Islet precursor cell (in vitro differentiated cells): ENCODE results near the gene MEGF11.
A peak's percentile ranks its signal among the peaks of the same experiment; 100 is the strongest.

Experiments used
- DNase-seq: peaks from one replicate; pipeline ENCODE4 v3.0.0-alpha.2; 2018

MEGF11 gene

DNA sequence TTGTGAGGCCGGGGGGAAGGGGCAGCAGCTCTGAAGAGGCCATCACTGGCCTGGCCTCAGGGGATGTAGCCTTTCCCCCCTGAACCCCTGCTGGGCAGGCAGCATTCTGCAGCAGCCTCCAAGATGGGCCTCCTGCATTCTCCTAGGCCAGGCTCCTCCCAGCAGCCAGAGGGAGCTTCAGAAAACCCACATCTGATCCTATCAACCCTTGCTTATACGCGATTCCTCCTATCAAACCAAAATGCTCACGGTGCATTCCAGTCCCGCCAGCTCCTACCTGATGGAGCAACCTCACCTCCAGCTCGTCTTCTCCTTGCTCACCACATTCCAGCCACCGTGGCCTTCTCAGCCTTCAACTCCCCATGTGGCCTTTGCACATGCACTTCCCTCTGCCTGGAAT, 85.7 kb downstream of the MEGF11 start:
- no peak for DNase-seq

DNA sequence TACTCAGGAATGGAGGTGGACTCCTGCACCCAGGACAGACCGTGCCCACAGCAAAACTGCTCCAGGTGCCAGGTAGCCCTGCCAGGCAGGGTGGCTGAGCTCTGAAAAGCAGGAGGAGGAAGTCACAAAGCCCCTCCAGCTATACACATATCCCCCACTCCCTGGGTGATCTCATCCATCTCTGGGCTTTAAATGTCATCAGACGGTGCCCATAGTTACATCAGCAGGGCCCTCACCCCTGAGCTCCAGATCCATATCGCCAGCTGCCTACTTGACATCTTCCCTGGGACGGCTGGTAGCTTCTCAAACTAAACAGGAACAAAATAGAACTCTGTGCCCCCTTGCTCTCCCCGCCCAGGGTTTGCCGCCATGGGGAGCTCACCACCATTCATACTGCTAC, 87.7 kb downstream of the MEGF11 start:
- DNase-seq, result no peak

- DNase-seq, result no peak
Observed at GRCh38 chr15:66164788-66165187, 88.8 kb downstream of the MEGF11 start.

GRCh38 chr15:66163553-66163952, 90.0 kb downstream of the MEGF11 start:
- no peak for DNase-seq

DNA sequence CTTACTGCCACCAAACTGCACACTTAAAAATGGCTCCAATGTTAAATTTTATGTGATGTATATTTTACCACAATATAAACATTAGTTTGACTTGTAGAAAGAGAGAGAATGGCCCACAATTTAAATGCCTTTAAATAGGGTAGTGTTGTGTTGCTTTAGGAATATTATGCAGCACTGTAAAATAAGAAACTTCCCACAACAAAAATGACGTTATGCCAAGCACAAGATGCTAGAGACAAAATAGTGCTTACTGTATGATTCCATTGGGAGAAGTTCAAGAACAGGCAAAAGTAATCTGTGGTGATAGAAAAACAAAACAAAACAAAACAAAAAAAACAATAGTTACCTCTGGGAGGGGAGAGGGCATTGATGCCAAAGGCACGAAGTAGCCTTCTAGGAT, 91.3 kb downstream of the MEGF11 start:
- DNase-seq, result no peak

GRCh38 chr15:66161575-66162118, 91.9 kb downstream of the MEGF11 start:
- DNase-seq, result no peak

GRCh38 chr15:66161108-66161507, 92.4 kb downstream of the MEGF11 start:
- DNase-seq, result no peak

DNA sequence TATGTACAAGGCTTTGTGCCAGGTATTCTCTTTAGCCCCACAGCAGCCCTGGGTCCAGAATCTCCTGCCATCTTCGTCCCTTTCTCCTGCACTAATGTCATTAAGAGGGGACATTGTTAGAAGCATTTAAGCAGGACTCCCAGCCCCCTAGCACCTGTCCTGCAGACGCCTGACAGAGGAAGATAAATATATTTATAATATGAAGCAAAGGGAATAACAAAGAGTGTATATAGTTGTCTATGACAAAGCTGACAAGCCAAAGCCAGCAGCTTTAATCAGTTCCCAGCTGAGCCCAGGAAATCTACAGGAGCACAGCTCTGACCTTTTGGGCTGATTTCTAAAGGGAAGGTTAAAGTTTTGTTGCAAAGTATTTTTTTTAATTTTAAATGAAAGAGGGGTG, 96.0 kb downstream of the MEGF11 start:
- DNase-seq, result no peak

DNA sequence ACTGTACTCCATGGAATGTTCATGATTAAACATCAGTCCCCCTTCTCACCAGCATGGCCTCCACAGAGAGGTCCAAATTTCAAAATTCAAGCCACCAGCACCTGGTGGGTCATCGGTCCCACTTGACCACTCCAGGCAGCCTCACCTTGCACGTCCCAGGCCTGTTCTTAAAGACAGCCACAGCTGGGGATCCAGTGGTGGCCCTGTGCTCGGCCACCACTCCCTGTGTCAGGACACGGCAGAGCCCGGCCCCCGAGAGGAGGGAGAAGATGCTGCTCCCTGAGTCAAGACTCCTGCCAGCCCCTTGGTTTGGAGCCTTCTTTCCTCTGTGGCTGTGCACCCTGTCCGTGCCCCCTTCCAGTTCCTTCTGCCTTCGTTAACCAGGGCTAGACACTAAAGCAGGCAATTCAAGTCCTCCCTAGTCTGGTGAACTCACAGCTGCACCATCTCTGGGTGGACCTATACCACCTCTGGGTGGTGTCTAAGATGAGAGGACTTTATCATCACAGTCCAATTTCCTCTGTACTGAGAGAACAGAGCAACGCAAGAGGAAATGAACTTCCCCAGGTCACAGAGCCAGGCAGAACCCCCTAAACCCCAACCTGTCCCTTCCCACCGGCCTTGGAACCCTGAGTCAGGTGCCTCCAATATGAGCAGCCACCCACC, 97.1 kb downstream of the MEGF11 start:
- DNase-seq, result no peak

GRCh38 chr15:66155065-66155464, 98.5 kb downstream of the MEGF11 start:
- DNase-seq, result no peak

DNA sequence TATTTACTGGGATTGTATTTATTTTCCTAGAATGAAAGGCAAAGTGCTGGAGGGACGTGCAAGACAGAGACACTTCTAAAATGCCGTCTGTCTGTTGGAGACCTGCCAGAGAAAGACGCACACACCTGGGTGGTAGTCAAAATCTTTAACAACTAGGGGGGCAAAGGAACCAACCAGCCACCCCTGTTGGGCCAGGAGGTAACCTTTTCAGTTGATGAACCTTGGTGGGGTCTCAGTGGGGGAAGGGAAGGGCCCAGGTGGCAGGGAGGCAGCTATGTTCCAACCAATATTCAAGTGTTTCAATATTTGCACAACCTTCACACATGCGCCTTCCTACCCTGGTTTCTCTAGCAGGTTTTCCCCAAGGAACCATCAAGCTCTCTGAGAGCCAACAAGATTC, 99.0 kb downstream of the MEGF11 start:
- DNase-seq, result no peak

- no peak for DNase-seq
Observed at GRCh38 chr15:66153549-66154415, 99.8 kb downstream of the MEGF11 start.

DNA sequence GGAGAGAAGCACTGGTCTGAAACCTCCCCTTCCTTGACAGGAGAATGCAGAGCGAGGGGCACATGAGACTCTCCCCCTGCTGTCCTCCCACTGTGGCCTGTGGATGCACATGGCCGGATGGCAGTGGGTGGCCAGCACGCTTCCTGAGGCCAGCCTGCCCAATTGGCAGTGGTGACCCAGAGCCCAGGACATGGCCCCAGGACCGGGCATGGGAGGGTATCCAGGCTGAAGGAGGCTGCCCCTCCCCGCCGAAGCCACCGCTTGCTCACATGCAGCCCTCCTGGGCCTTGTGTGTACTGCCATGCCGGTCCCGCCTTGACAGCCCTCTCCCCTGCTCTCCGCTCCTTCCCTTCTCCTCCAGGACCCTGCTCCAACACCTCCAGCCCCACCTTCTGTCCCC, 100.9 kb downstream of the MEGF11 start:
- no peak for DNase-seq

- DNase-seq, result no peak
Observed at GRCh38 chr15:66151809-66152208, 101.7 kb downstream of the MEGF11 start.

GRCh38 chr15:66149871-66150270, 103.7 kb downstream of the MEGF11 start:
- no peak for DNase-seq

GRCh38 chr15:66148187-66148586, 105.4 kb downstream of the MEGF11 start:
- DNase-seq, result no peak

GRCh38 chr15:66147440-66147839, 106.1 kb downstream of the MEGF11 start:
- no peak for DNase-seq

DNA sequence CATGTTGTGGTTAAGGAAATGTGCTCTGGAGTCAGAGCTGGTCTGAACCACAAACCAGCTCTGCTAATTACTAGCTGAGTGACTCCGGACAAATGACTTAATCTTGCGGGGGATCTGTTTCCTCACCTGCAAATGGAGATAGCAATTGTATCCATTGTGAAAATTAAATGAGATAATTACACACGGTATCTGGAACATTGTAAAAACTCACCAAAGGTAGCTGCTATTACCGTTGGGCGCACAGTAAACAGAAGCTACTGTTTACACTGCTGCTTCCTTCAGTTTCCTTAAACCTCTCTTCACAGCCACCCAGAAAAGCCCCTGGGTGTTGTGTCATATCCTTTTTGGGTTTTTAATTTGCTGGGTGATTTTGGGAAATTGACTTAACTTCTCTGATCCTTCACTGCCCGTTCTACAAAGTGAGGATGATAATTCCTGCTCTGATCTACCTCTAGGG, 107.8 kb downstream of the MEGF11 start:
- DNase-seq, result peak; percentile 83

DNA sequence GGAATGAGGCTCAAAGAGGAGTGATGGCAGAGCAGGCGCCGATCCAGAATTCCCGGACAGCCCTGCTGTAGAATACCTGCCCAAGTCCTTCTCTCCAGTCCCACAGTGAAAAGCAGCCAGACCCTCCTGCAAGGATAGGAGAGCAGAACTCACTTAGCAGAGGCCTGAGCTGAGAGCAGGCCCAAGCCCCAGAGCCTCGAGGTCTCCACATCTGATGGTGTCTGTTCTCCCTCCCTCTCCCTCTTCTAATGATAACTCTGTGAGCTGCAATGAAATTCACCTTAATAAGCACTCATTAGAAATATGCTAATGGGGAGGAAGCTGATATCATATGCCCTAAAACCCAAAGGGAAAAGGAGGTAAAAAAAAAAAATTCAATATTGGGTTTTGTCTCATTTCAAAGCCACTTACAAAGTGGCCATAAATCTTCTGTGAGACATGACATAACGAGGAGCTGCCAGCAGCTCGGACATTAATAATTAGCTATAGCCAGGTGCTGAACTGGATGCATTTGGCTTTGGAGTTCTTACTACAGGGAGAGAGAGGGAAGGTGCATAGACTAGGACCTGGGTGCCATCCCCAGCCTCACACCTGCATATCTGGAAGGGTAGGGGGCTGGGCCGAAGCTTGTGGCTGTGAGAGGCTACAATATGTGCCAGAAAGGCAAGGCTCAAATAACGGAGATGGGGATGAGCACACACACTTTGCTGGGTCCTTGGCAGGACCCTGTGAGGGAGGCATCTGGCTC, 108.4 kb downstream of the MEGF11 start:
- DNase-seq, result no peak

DNA sequence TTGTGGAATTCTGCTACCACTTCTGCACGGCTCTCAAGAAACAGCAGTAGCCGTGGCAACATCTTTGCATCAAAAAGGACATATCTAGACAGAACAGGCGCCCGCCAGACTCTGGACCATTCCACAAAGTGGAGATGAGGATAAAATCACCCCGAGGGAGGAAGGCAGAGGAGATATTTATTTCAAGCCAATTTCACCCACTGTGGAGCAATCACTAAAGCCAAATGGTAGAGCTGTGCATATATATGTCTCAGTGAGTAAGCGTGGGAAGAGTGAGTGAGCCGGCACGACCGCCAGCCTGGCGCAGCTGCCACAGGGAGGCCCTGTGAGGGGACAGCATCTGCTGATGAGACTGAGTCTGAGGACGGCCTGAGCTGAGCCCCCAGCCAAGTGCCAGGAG, 111.3 kb downstream of the MEGF11 start:
- no peak for DNase-seq

GRCh38 chr15:66139591-66140207, 113.9 kb downstream of the MEGF11 start:
- no peak for DNase-seq

DNA sequence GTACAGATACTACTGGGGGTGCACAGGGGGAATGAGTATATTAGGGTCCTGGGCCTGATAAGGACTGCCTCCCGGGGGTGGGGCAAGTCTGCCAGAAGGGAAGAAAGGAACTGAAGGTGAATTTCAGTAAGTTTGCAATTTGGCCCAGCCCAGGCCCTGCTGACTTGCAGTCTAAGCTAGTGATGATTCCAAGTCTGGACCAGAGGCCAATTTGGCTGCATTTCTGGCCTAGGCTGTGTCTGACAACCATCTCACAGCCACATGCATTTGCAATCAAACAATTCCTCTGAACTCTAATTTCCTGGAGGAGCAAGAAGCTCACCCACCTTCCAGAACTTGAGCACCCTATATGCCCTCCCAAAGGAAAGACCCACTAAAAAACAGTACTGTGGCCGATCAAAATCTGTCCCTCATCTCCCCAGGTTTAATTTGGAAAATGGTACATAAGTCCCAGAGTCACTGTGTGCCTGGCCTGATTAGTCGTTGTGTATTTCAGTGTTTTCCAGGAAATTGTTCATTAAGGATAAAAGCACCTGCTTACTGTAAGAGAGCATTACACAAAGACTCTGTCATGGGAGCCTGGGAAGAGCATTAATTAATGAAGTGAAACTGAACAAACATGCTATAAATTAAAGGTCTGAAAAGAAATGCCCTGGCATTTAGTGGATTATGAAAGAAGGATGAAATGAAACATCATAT, 114.5 kb downstream of the MEGF11 start:
- no peak for DNase-seq
